Endothelial cell of umbilical vein (primary cell): Measurements from ENCODE around the gene RYR3. TPM values are rescaled to one million over a fixed set of nuclear protein-coding genes. Genes with fewer than 3 reads are reported as not detected.

Experiments
- BruUV-seq: library from RNA; stranded (reverse); fragments of 400-500 nt; replicated peaks from 2 replicates; lab custom pipeline; 2021; lab: Mats Ljungman, UMichigan
- CTCF ChIA-PET: fragments of 300-600, 350-600 bp; sonication (Branson Sonifier 250); formaldehyde crosslinking; loops from one replicate; lab custom pipeline; 2021; ENCODE audit warnings: antibody characterized with exemption, inconsistent platforms; lab: Charles Lee
- POLR2A ChIA-PET: fragments of 300-600, 350-600 bp; sonication (Branson Sonifier 250); formaldehyde crosslinking; loops from one replicate; lab custom pipeline; 2021; ENCODE audit warnings: antibody characterized with exemption, inconsistent platforms; lab: Charles Lee
- DNase-seq: peaks from one replicate; pipeline ENCODE4 v3.0.0-alpha.2; 2011; ENCODE audit warnings: low read depth, low spot score
- FAIRE-seq: peaks from 2 replicates; lab custom pipeline; 2011; peaks lifted over from hg19 to GRCh38; lab: Jason Lieb, UNC
- H2AFZ ChIP-seq: 2 replicates; pipeline ENCODE4 v1.6.0; 2012; ENCODE audit warnings: low read depth, low read length, control low read depth, inconsistent platforms
- H3K27ac ChIP-seq: 2 replicates; pipeline ENCODE4 v1.5.1; 2011; ENCODE audit warnings: low read depth, mild to moderate bottlenecking, control low read depth, low read length, moderate library complexity; ENCODE audit not compliant: insufficient read depth
- H3K27me3 ChIP-seq, 2 experiments: 2 replicates each; pipeline versions ENCODE4 v1.6.0 to v1.6.1; 2011; ENCODE audit warnings: low read length in 2 of 2, mixed read lengths in 1 of 2; ENCODE audit not compliant: control insufficient read depth in 2 of 2, insufficient read depth in 2 of 2
- H3K36me3 ChIP-seq, 2 experiments: 2 replicates in 1 of 2; 3 replicates in 1 of 2; pipeline ENCODE4 v1.5.1; 2011; ENCODE audit warnings: low read length in 2 of 2, mild to moderate bottlenecking in 1 of 2, moderate library complexity in 1 of 2; ENCODE audit not compliant: control insufficient read depth in 2 of 2, insufficient read depth in 2 of 2; ENCODE audit errors: extremely low read depth in 1 of 2
- H3K4me1 ChIP-seq: 3 replicates; pipeline ENCODE4 v1.5.1; 2011; ENCODE audit warnings: mild to moderate bottlenecking, low read length; ENCODE audit not compliant: control insufficient read depth, insufficient read depth; ENCODE audit errors: extremely low read depth
- H3K4me2 ChIP-seq: 2 replicates; pipeline ENCODE4 v1.6.1; 2011; ENCODE audit warnings: low read length, control low read depth, mixed read lengths; ENCODE audit not compliant: insufficient read depth
- H3K4me3 ChIP-seq, 3 experiments: fragments of 200-600 bp in 1 of 3; sonication (generic), shearing (Covaris generic) in 1 of 3; replicated peaks in 1 of 3; 2 replicates each; pipeline ENCODE4 v1.5.1; 2011 to 2016; ENCODE audit warnings: control low read depth in 3 of 3, low read length in 3 of 3, mild to moderate bottlenecking in 2 of 3, inconsistent platforms in 1 of 3, low read depth in 1 of 3, moderate library complexity in 1 of 3; ENCODE audit not compliant: insufficient read depth in 1 of 3
- H3K79me2 ChIP-seq: 2 replicates; pipeline ENCODE4 v1.6.0; 2012; ENCODE audit warnings: low read length, inconsistent platforms; ENCODE audit not compliant: control insufficient read depth, insufficient read depth
- H3K9ac ChIP-seq: replicated peaks from 2 replicates; pipeline ENCODE3; 2011; ENCODE audit warnings: low read length, control low read depth; ENCODE audit not compliant: insufficient read depth; ENCODE audit errors: extremely low read depth
- H3K9me1 ChIP-seq: replicated peaks from 3 replicates; pipeline ENCODE4 v1.6.0; 2011; ENCODE audit warnings: mild to moderate bottlenecking, low read length; ENCODE audit not compliant: control insufficient read depth, insufficient read depth; ENCODE audit errors: extremely low read depth
- H3K9me3 ChIP-seq: replicated peaks from 2 replicates; pipeline ENCODE4 v1.5.1; 2012; ENCODE audit warnings: low read length, inconsistent platforms; ENCODE audit not compliant: control insufficient read depth, insufficient read depth
- H4K20me1 ChIP-seq: replicated peaks from 2 replicates; pipeline ENCODE3; 2011; ENCODE audit warnings: mild to moderate bottlenecking, low read length; ENCODE audit not compliant: control insufficient read depth, insufficient read depth; ENCODE audit errors: extremely low read depth
- CTCF ChIP-seq, 2 donors: IDR thresholded peaks; 1 replicate in 1 of 2; 2 replicates in 1 of 2; pipeline ENCODE4 v1.5.1; 2011; ENCODE audit warnings: low read length in 2 of 2, mild to moderate bottlenecking in 2 of 2, moderate library complexity in 2 of 2, control low read depth in 1 of 2, inconsistent platforms in 1 of 2, low read depth in 1 of 2; ENCODE audit not compliant: insufficient read depth in 1 of 2; ENCODE audit errors: extremely low read depth in 1 of 2
- EZH2 ChIP-seq: IDR thresholded peaks from 2 replicates; pipeline ENCODE4 v1.6.1; 2012; ENCODE audit warnings: borderline replicate concordance, low read depth, mild to moderate bottlenecking, moderate library complexity, low read length, inconsistent platforms; ENCODE audit not compliant: severe bottlenecking
- FOS ChIP-seq: IDR thresholded peaks from 2 replicates; pipeline ENCODE4 v1.6.1; 2011; ENCODE audit warnings: mild to moderate bottlenecking, low read length, moderate library complexity, borderline replicate concordance; ENCODE audit not compliant: insufficient read depth
- GATA2 ChIP-seq: IDR thresholded peaks from 2 replicates; pipeline ENCODE4 v1.7.0; 2011; ENCODE audit warnings: low read depth, mild to moderate bottlenecking, moderate library complexity, mixed read lengths, low read length; ENCODE audit not compliant: insufficient read length, insufficient read depth
- JUN ChIP-seq: IDR thresholded peaks from 2 replicates; pipeline ENCODE4 v1.6.1; 2011; ENCODE audit warnings: borderline replicate concordance, low read depth; ENCODE audit not compliant: insufficient read length, insufficient read depth
- MAX ChIP-seq: IDR thresholded peaks from 2 replicates; pipeline ENCODE4 v1.6.1; 2011; ENCODE audit not compliant: insufficient read depth, insufficient read length
- MYC ChIP-seq: IDR thresholded peaks from one replicate; pipeline ENCODE4 v1.6.1; 2011; ENCODE audit warnings: mild to moderate bottlenecking, low read depth, low read length
- POLR2A ChIP-seq: IDR thresholded peaks from 2 replicates; pipeline ENCODE4 v1.6.1; 2012; ENCODE audit warnings: low read depth, mild to moderate bottlenecking, control low read depth, low read length
- POLR2AphosphoS5 ChIP-seq: IDR thresholded peaks from 2 replicates; pipeline ENCODE4 v1.6.1; 2012; ENCODE audit warnings: low read depth, mild to moderate bottlenecking, control low read depth, low read length, moderate library complexity; ENCODE audit not compliant: insufficient read depth
- dilution Hi-C: fragments of 300-500 bp; cut with MboI; formaldehyde crosslinking; loops from one replicate; pipeline ENCODE4 v1.15.0; 2019; ENCODE audit warnings: low sequenced_read_pairs; ENCODE audit not compliant: extremely low pct_ligation_motif_present
- intact Hi-C: fragments of 100-400 bp; cut with micrococcal nuclease; formaldehyde crosslinking; loops from one replicate; pipeline ENCODE4 v1.10.0; 2022
- polyA plus RNA-seq, 4 experiments: library from polyadenylated mRNA; depleted of rRNA in 3 of 4; stranded (reverse) in 3 of 4; unstranded in 1 of 4; fragments of >200 nt; gene quantifications; 2 replicates each; pipeline versions ENCODE4 v1.2.1 to v1.2.3, GENCODE V29; 2011 to 2012; ENCODE audit warnings: missing spikeins in 1 of 4
- total RNA-seq: library from RNA; stranded (reverse); gene quantifications from 2 replicates; pipeline ENCODE4 v1.2.3, GENCODE V29; 2021

Gene RYR3
- total and polyA plus RNA-seq, 2 donors (not counting 3 experiments of a cell fraction or from before 2014, with no cell fraction given): not detected

- TF ChIP-seq MAX (no peak), CTCF (IDR thresholded peaks at IDR 0.05; ENCODE audit: extremely low read depth in 1 of 2, insufficient read depth in 1 of 2, low read depth in 1 of 2, low read length in 2 of 2) (no peak), POLR2AphosphoS5 (no peak), GATA2 (no peak), EZH2 (no peak)
- CTCF ChIA-PET: no interaction called here
- H3K9ac ChIP-seq: no peak overlapping the region
- H3K4me3 ChIP-seq: no peak overlapping the region
- DNase-seq (no peak), FAIRE-seq (no peak)
- H4K20me1 ChIP-seq: no peaks in the 10 kb centered on the region
- no peak overlapping the region for H2AFZ ChIP-seq
- H3K4me2 ChIP-seq: no peak overlapping the region
- H3K4me1 ChIP-seq: no peaks in the 10 kb centered on the region
- no peaks in the 10 kb centered on the region for H3K9me3 ChIP-seq
- H3K27ac ChIP-seq: no peak overlapping the region
- intact Hi-C loops: no loop called here
- no peaks in the 10 kb centered on the region for H3K36me3 ChIP-seq
- H3K27me3 ChIP-seq: no peaks in the 10 kb centered on the region
- dilution Hi-C loops: no loop called here
- H3K9me1 ChIP-seq: no peaks in the 10 kb centered on the region
- H3K79me2 ChIP-seq: no peaks in the 10 kb centered on the region
- no TSS peak for BruUV-seq
- POLR2A ChIA-PET: no interaction called here
Observed at GRCh38 chr15:33846142-33846541, 535.4 kb downstream of the RYR3 start.

GRCh38 chr15:33846862-33847261 is 536.1 kb downstream of the RYR3 start:
- DNase-seq (no peak), FAIRE-seq (no peak)
- intact Hi-C loops (no loop called here), dilution Hi-C loops (no loop called here)
- no peaks in the 10 kb centered on the region for H3K9me3 ChIP-seq
- no peak overlapping the region for H2AFZ ChIP-seq
- H3K9ac ChIP-seq: no peak overlapping the region
- H3K4me2 ChIP-seq: no peak overlapping the region
- H3K79me2 ChIP-seq: no peaks in the 10 kb centered on the region
- H3K4me1 ChIP-seq: no peaks in the 10 kb centered on the region
- ChIA-PET CTCF (no interaction called here), POLR2A (no interaction called here)
- H4K20me1 ChIP-seq: no peaks in the 10 kb centered on the region
- BruUV-seq: no TSS peak
- no peak overlapping the region for H3K4me3 ChIP-seq
- no peaks in the 10 kb centered on the region for H3K27me3 ChIP-seq
- TF ChIP-seq FOS: no peak
- no peak for TF ChIP-seq JUN
- TF ChIP-seq POLR2AphosphoS5: no peak
- no peak for TF ChIP-seq EZH2
- TF ChIP-seq MYC: no peak
- TF ChIP-seq POLR2A: no peak
- TF ChIP-seq CTCF (IDR thresholded peaks at IDR 0.05; ENCODE audit: extremely low read depth in 1 of 2, insufficient read depth in 1 of 2, low read depth in 1 of 2, low read length in 2 of 2): no peak
- no peak for TF ChIP-seq MAX
- no peak for TF ChIP-seq GATA2
- H3K9me1 ChIP-seq: no peaks in the 10 kb centered on the region
- no peaks in the 10 kb centered on the region for H3K36me3 ChIP-seq
- no peak overlapping the region for H3K27ac ChIP-seq
